Measurements from ENCODE around the gene SART3.

The SART3 gene

GRCh38 chr12:108510836-108511235 lies 50.1 kb downstream of the SART3 start:
- no peak overlapping the region for H3K4me3 Mint-ChIP-seq
- no peak for TF ChIP-seq CTCF (IDR thresholded peaks at IDR 0.05; ENCODE audit: unreplicated experiment in 3 of 3)
- no peaks in the 10 kb centered on the region for H3K36me3 Mint-ChIP-seq (ENCODE audit: low read depth)
- H3K9me3 Mint-ChIP-seq = no peaks in the 10 kb centered on the region
- H3K27me3 Mint-ChIP-seq (ENCODE audit: low read depth) = peaks cover 8% of the 10 kb centered on the region
- H3K27ac Mint-ChIP-seq = no peak overlapping the region
- peaks cover 8% of the 10 kb centered on the region for H3K4me1 Mint-ChIP-seq

GRCh38 chr12:108509806-108510205 lies 51.2 kb downstream of the SART3 start:
- Mint-ChIP-seq H3K36me3 (ENCODE audit: low read depth) (no peaks in the 10 kb centered on the region), H3K9me3 (no peaks in the 10 kb centered on the region), H3K4me3 (no peak overlapping the region), H3K27ac (no peak overlapping the region), H3K4me1 (peaks cover 7% of the 10 kb centered on the region), H3K27me3 (ENCODE audit: low read depth) (peaks cover 12% of the 10 kb centered on the region)
- no peak for TF ChIP-seq CTCF (IDR thresholded peaks at IDR 0.05; ENCODE audit: unreplicated experiment in 3 of 3)

GRCh38 chr12:108507971-108508642 lies 52.9 kb downstream of the SART3 start:
- H3K27ac Mint-ChIP-seq = no peak overlapping the region
- H3K27me3 Mint-ChIP-seq (ENCODE audit: low read depth) = peaks cover 12% of the 10 kb centered on the region
- TF ChIP-seq CTCF (IDR thresholded peaks at IDR 0.05; ENCODE audit: unreplicated experiment in 3 of 3) = no peak
- no peaks in the 10 kb centered on the region for H3K36me3 Mint-ChIP-seq (ENCODE audit: low read depth)
- H3K9me3 Mint-ChIP-seq = peaks cover 9% of the 10 kb centered on the region
- H3K4me1 Mint-ChIP-seq = peaks cover 7% of the 10 kb centered on the region
- H3K4me3 Mint-ChIP-seq = no peak overlapping the region

- Mint-ChIP-seq H3K4me3 (no peak overlapping the region), H3K36me3 (ENCODE audit: low read depth) (no peaks in the 10 kb centered on the region), H3K27ac (no peak overlapping the region), H3K9me3 (peaks cover 17% of the 10 kb centered on the region), H3K27me3 (ENCODE audit: low read depth) (peaks cover 21% of the 10 kb centered on the region), H3K4me1 (no peaks in the 10 kb centered on the region)
- no peak for TF ChIP-seq CTCF (IDR thresholded peaks at IDR 0.05; ENCODE audit: unreplicated experiment in 3 of 3)
Observed at GRCh38 chr12:108505129-108505528, 55.8 kb downstream of the SART3 start.

- no peak for TF ChIP-seq CTCF (IDR thresholded peaks at IDR 0.05; ENCODE audit: unreplicated experiment in 3 of 3)
- Mint-ChIP-seq H3K27me3 (ENCODE audit: low read depth) (peaks cover 26% of the 10 kb centered on the region), H3K27ac (no peak overlapping the region), H3K4me1 (no peaks in the 10 kb centered on the region), H3K9me3 (peaks cover 17% of the 10 kb centered on the region), H3K4me3 (no peak overlapping the region), H3K36me3 (ENCODE audit: low read depth) (no peaks in the 10 kb centered on the region)
Observed at GRCh38 chr12:108502922-108503321, 58.1 kb downstream of the SART3 start.

GRCh38 chr12:108498136-108498535 lies 62.8 kb downstream of the SART3 start:
- peaks cover 8% of the 10 kb centered on the region for H3K9me3 Mint-ChIP-seq
- no peak overlapping the region for H3K4me3 Mint-ChIP-seq
- H3K4me1 Mint-ChIP-seq = no peaks in the 10 kb centered on the region
- no peak for TF ChIP-seq CTCF (IDR thresholded peaks at IDR 0.05; ENCODE audit: unreplicated experiment in 3 of 3)
- no peak overlapping the region for H3K27ac Mint-ChIP-seq
- H3K27me3 Mint-ChIP-seq (ENCODE audit: low read depth) = peaks cover 25% of the 10 kb centered on the region
- H3K36me3 Mint-ChIP-seq (ENCODE audit: low read depth) = no peaks in the 10 kb centered on the region
